A549 treated with AZD9567 at 1 μM for 4 hours (cell line): Measurements from ENCODE around the gene MYL11. TPM values are rescaled to one million over a fixed set of nuclear protein-coding genes. Genes with fewer than 3 reads are reported as not detected.

Experiments
- total RNA-seq: library from RNA; stranded (reverse); fragments of 200-300 nt; extraction: Qiagen RNA extraction; gene quantifications from 5 replicates; pipeline ENCODE4 v1.2.3, GENCODE V29; 2022; ENCODE audit not compliant: insufficient read depth

Gene MYL11
- 0.14 to 0.69 TPM (median 0.57 TPM) in 3 of 5 replicates, not detected in the others for total RNA-seq

GRCh38 chr16:30374538-30374937, at the start of gene MYL11:
TSS of gene MYL11 (plus strand) at chr16:30374802. CDS start at chr16:30374858, 56 bp downstream.

GRCh38 chr16:30355144-30355953, 19.3 kb upstream of the MYL11 start, which contains the start of gene CD2BP2:
TSS of gene CD2BP2 (minus strand) at chr16:30355308. CDS start at chr16:30354681, 627 bp downstream.

GRCh38 chr16:30370456-30371247, 4.0 kb upstream of the MYL11 start, which contains the start of gene TBC1D10B:
TSS of gene TBC1D10B (minus strand) at chr16:30370494. CDS start at chr16:30370183, 311 bp downstream.

GRCh38 chr16:30382111-30382881, 7.7 kb downstream of the MYL11 start, which contains the start of gene SEPTIN1:
TSS of gene SEPTIN1 (minus strand) at chr16:30382561. CDS start at chr16:30382542, 19 bp downstream.

GRCh38 chr16:30395155-30395991, 20.8 kb downstream of the MYL11 start, which contains the start of gene ZNF48:
TSS of gene ZNF48 (plus strand) at chr16:30395420. CDS start at chr16:30395795, 375 bp downstream.

GRCh38 chr16:30407102-30407803, 32.7 kb downstream of the MYL11 start, which contains the start of gene ZNF771:
TSS of gene ZNF771 (plus strand) at chr16:30407606. CDS start at chr16:30408054, 448 bp downstream.

Other genes starting within 250 kb of the MYL11 start
- 2.6 to 4.6 TPM (median 3.1 TPM) in 5 replicates for gene CORO1A, start 191.2 kb upstream of the MYL11 start, total RNA-seq
- gene BOLA2B, start 181.1 kb upstream of the MYL11 start, total RNA-seq = 104 to 219 TPM (median 200 TPM) in 5 replicates
- gene SLX1A, start 180.9 kb upstream of the MYL11 start, total RNA-seq = 7.2 to 29.2 TPM (median 20.1 TPM) in 5 replicates
- gene SULT1A3, start 175.5 kb upstream of the MYL11 start, total RNA-seq = 5.6 to 28.8 TPM (median 7.8 TPM) in 5 replicates
- 2.7 to 3.0 TPM (median 2.8 TPM) in 4 of 5 replicates, not detected in the other for gene NPIPB13, start 126.3 kb upstream of the MYL11 start, total RNA-seq
- 63.2 to 69.6 TPM (median 67.9 TPM) in 5 replicates for gene CD2BP2, start 19.5 kb upstream of the MYL11 start, total RNA-seq
- gene TBC1D10B, start 4.3 kb upstream of the MYL11 start, total RNA-seq = 20.4 to 31.0 TPM (median 30.3 TPM) in 5 replicates
- gene SEPTIN1, start 7.8 kb downstream of the MYL11 start, total RNA-seq = 2.0 to 2.3 TPM (median 2.1 TPM) in 4 of 5 replicates, not detected in the other
- 13.4 to 15.0 TPM (median 14.1 TPM) in 5 replicates for gene ZNF48, start 20.6 kb downstream of the MYL11 start, total RNA-seq
- gene ZNF771, start 32.8 kb downstream of the MYL11 start, total RNA-seq = 1.4 to 6.2 TPM (median 5.9 TPM) in 5 replicates
- gene DCTPP1, start 55.2 kb downstream of the MYL11 start, total RNA-seq = 103 to 132 TPM (median 123 TPM) in 5 replicates
- gene SEPHS2, start 71.1 kb downstream of the MYL11 start, total RNA-seq = 47.7 to 51.4 TPM (median 49.2 TPM) in 5 replicates
- gene ITGAL, start 97.9 kb downstream of the MYL11 start, total RNA-seq = 0.03 to 0.23 TPM (median 0.11 TPM) in 4 of 5 replicates, not detected in the other
- 44.5 to 46.8 TPM (median 45.0 TPM) in 5 replicates for gene ZNF768, start 151.8 kb downstream of the MYL11 start, total RNA-seq
- 2.7 to 4.1 TPM (median 3.6 TPM) in 5 replicates for gene ZNF747, start 160.1 kb downstream of the MYL11 start, total RNA-seq
- 2.6 to 6.4 TPM (median 5.3 TPM) in 5 replicates for gene ZNF764, start 183.6 kb downstream of the MYL11 start, total RNA-seq
- gene ZNF688, start 196.9 kb downstream of the MYL11 start, total RNA-seq = 4.0 to 7.2 TPM (median 6.5 TPM) in 5 replicates
- gene ZNF785, start 210.9 kb downstream of the MYL11 start, total RNA-seq = not detected in 5 replicates
- 6.6 to 12.3 TPM (median 7.1 TPM) in 5 replicates for gene ZNF689, start 235.6 kb downstream of the MYL11 start, total RNA-seq